Transverse colon (tissue), 4 donors: ENCODE results near the gene PKP1.
A peak's percentile ranks its signal among the peaks of the same experiment; 100 is the strongest.

Experiments used
- EP300 ChIP-seq: sonication (generic); formaldehyde crosslinking; IDR thresholded peaks from one replicate; pipeline ENCODE4 v1.6.1; 2017; ENCODE audit warnings: antibody characterized with exemption, low read depth
- POLR2AphosphoS5 ChIP-seq, 3 donors: sonication (generic); formaldehyde crosslinking; IDR thresholded peaks; one replicate each; pipeline ENCODE4 v1.6.1; 2016; ENCODE audit warnings: antibody characterized with exemption in 3 of 3
- TF ChIP-seq, protein P1 (sequence below), 5 experiments: fragments of 200-600 bp in 3 of 5; fragments of 450-650 bp in 2 of 5; sonication (generic) in 3 of 5; IDR thresholded peaks; 1 replicate in 2 of 5; 2 replicates in 3 of 5; pipeline ENCODE4 v1.5.1; 2016 to 2017; ENCODE audit warnings: antibody characterized with exemption in 5 of 5, inconsistent platforms in 3 of 5, mild to moderate bottlenecking in 2 of 5, moderate library complexity in 1 of 5

DNA sequence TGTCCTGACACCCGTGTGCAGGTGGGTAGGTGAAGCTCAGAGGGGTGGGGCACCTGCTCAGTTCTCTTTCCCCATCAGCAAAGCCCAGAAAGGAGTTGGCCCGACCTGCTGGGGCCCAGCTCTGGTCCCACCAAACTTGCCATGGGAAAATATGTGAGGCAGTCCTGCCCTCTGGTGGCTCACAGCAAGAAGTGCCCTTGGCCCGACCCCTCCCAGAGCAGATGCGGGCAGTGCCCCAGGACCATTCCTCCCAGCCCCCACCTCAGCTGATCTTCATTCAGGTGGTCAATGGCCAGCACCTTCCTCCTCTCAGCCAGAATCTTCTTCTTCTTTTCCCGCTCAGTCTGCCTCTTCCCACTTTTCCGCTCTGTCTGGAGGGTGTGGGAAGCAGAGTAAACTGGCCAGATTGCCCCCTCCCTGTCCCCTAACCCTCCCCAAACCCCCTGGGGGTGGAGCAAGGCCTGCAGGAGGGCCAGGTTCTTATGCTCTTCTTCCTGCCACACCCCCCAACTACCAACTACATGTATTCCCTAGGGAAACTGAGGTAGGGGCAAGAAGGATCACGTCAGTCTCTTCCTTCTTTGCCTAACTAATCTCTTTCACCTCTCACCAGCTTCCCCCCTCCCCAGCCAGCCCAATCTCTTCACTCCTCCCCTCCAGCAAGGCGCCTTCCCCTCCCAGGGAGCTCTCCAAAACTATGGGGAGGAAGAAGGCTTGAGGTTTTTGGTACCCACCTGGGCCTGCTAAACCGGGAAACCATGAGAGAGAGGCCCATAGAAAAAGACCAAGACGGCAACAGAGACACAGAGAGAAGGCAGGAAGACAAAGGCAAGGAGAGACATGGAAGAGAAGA, 78.6 kb downstream of the PKP1 start:
- TF ChIP-seq, protein P1, sequence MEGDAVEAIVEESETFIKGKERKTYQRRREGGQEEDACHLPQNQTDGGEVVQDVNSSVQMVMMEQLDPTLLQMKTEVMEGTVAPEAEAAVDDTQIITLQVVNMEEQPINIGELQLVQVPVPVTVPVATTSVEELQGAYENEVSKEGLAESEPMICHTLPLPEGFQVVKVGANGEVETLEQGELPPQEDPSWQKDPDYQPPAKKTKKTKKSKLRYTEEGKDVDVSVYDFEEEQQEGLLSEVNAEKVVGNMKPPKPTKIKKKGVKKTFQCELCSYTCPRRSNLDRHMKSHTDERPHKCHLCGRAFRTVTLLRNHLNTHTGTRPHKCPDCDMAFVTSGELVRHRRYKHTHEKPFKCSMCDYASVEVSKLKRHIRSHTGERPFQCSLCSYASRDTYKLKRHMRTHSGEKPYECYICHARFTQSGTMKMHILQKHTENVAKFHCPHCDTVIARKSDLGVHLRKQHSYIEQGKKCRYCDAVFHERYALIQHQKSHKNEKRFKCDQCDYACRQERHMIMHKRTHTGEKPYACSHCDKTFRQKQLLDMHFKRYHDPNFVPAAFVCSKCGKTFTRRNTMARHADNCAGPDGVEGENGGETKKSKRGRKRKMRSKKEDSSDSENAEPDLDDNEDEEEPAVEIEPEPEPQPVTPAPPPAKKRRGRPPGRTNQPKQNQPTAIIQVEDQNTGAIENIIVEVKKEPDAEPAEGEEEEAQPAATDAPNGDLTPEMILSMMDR (IDR thresholded peaks at IDR 0.05), result peak; percentile 62 to 88 (median 75)
- no peak for TF ChIP-seq EP300
- no peak for TF ChIP-seq POLR2AphosphoS5 (IDR thresholded peaks at IDR 0.05)
